ENCODE results near the gene PACRG.

PACRG gene

GRCh38 chr6:163354085-163354484, 626.3 kb downstream of the PACRG start:
- DNase-seq (ENCODE audit: low read depth): no peak

GRCh38 chr6:163354761-163355425, 627.1 kb downstream of the PACRG start:
- no peak for DNase-seq (ENCODE audit: low read depth)

- DNase-seq (ENCODE audit: low read depth): no peak
These were observed 627.7 kb downstream of the PACRG start for GRCh38 chr6:163355426-163355991.

GRCh38 chr6:163356324-163356723, 628.5 kb downstream of the PACRG start:
- DNase-seq (ENCODE audit: low read depth): no peak

GRCh38 chr6:163356743-163357142, 629.0 kb downstream of the PACRG start:
- DNase-seq (ENCODE audit: low read depth): no peak

GRCh38 chr6:163364641-163365040, 636.9 kb downstream of the PACRG start:
- DNase-seq (ENCODE audit: low read depth): no peak

Data from activated T-cell treated with anti-CD3 and anti-CD28 coated beads for 1 hour (primary cell).